K562 (cell line): ENCODE data around the gene FARSB. TPM values are rescaled to one million over a fixed set of nuclear protein-coding genes. Genes with fewer than 3 reads are reported as not detected.

Experiments
- ATAC-seq: fragments of 200-7000 bp; cut with Tn5 transposase; 3 replicates; pipeline ENCODE4 v1.9.1; 2020; ENCODE audit warnings: moderate library complexity
- BruUV-seq: library from RNA; stranded (reverse); fragments of 400-500 nt; replicated peaks from 2 replicates; lab custom pipeline; 2021; lab: Mats Ljungman, UMichigan
- CTCF ChIA-PET: fragments of 300-600 bp; formaldehyde crosslinking; extraction: SDS; loops from one replicate; lab custom pipeline; 2021; ENCODE audit warnings: low intra/inter-chr PET ratio; lab: Yijun Ruan, JAX
- POLR2A ChIA-PET: fragments of 300-600, 350-650 bp; sonication (Branson Sonifier 250); formaldehyde crosslinking; extraction: SDS; loops from one replicate; lab custom pipeline; 2021; ENCODE audit warnings: antibody characterized with exemption, inconsistent platforms; lab: Yijun Ruan, JAX
- DNase-seq, 4 experiments: peaks; one replicate each; pipeline versions ENCODE4 v3.0.0 to v3.0.0-alpha.2; 2011 to 2018; ENCODE audit warnings: low spot score in 3 of 4, mixed read lengths in 3 of 4; ENCODE audit errors: extremely low read depth in 1 of 4
- FAIRE-seq: peaks from 2 replicates; lab custom pipeline; 2011; peaks lifted over from hg19 to GRCh38; lab: Jason Lieb, UNC
- H2AFZ ChIP-seq: 2 replicates; pipeline ENCODE4 v1.6.0; 2011; ENCODE audit warnings: low read depth, low read length, control low read depth, inconsistent platforms
- H3K27ac ChIP-seq: fragments of 200-600 bp; 3 replicates; pipeline ENCODE4 v1.8.0; 2011; ENCODE audit warnings: low read depth, mild to moderate bottlenecking, control low read depth, inconsistent platforms, low read length, moderate library complexity, mixed read lengths; ENCODE audit errors: extremely low read depth
- H3K27me3 ChIP-seq, 2 experiments: fragments of 300-600 bp in 1 of 2; 2 replicates in 1 of 2; 3 replicates in 1 of 2; pipeline versions ENCODE4 v1.6.0 to v1.8.0; 2011; ENCODE audit warnings: inconsistent platforms in 2 of 2, low read length in 2 of 2, mild to moderate bottlenecking in 1 of 2, mixed read lengths in 1 of 2, moderate library complexity in 1 of 2; ENCODE audit not compliant: control insufficient read depth in 2 of 2, insufficient read depth in 2 of 2
- H3K36me3 ChIP-seq: fragments of 300-600 bp; 3 replicates; pipeline ENCODE4 v1.8.0; 2011; ENCODE audit warnings: mild to moderate bottlenecking, low read length, inconsistent platforms; ENCODE audit not compliant: control insufficient read depth, insufficient read depth
- H3K4me1 ChIP-seq, 2 experiments: fragments of 200-600 bp in 1 of 2; replicated peaks in 1 of 2; 2 replicates in 1 of 2; 3 replicates in 1 of 2; pipeline versions ENCODE4 v1.5.1 to v1.8.0; 2011; ENCODE audit warnings: inconsistent platforms in 2 of 2, low read length in 2 of 2, mild to moderate bottlenecking in 1 of 2, mixed read lengths in 1 of 2, moderate library complexity in 1 of 2; ENCODE audit not compliant: control insufficient read depth in 2 of 2, insufficient read depth in 2 of 2
- H3K4me2 ChIP-seq: 2 replicates; pipeline ENCODE4 v1.6.1; 2011; ENCODE audit warnings: low read length, control low read depth, inconsistent platforms, mixed read lengths; ENCODE audit not compliant: insufficient read depth
- H3K4me3 ChIP-seq: fragments of 200-600 bp; sonication (generic), shearing (Covaris generic); 2 replicates; pipeline ENCODE4 v1.5.1; 2016; ENCODE audit warnings: control low read depth, inconsistent platforms
- H3K79me2 ChIP-seq: fragments of 200-600 bp; 3 replicates; pipeline ENCODE4 v1.8.0; 2011; ENCODE audit warnings: low read length, inconsistent platforms; ENCODE audit not compliant: control insufficient read depth, insufficient read depth
- H3K9ac ChIP-seq, 2 experiments: 2 replicates each; pipeline versions ENCODE4 v1.6.0 to v1.6.1; 2011; ENCODE audit warnings: low read depth in 2 of 2, low read length in 2 of 2, control low read depth in 1 of 2, inconsistent platforms in 1 of 2, mild to moderate bottlenecking in 1 of 2, mixed read lengths in 1 of 2; ENCODE audit not compliant: insufficient read depth in 1 of 2
- H3K9me1 ChIP-seq: one replicate; pipeline ENCODE4 v1.6.0; 2011; ENCODE audit warnings: inconsistent platforms, mild to moderate bottlenecking, low read length, moderate library complexity; ENCODE audit not compliant: control insufficient read depth, insufficient read depth
- H3K9me3 ChIP-seq: replicated peaks from 2 replicates; pipeline ENCODE4 v1.5.1; 2011; ENCODE audit warnings: low read depth, low read length, inconsistent platforms; ENCODE audit not compliant: control insufficient read depth, insufficient read depth
- H4K20me1 ChIP-seq: replicated peaks from 2 replicates; pipeline ENCODE4 v1.6.1; 2011; ENCODE audit warnings: low read length, inconsistent platforms, mixed read lengths; ENCODE audit not compliant: control insufficient read depth, insufficient read depth
- BACH1 ChIP-seq: fragments of 200-800 bp; sonication (Bioruptor generic); IDR thresholded peaks from 2 replicates; pipeline ENCODE4 v1.6.1; 2016; ENCODE audit warnings: missing genetic modification characterization, missing compliant biosample characterization
- CTCF ChIP-seq, 3 experiments: IDR thresholded peaks in 2 of 3; conservative IDR thresholded peaks in 1 of 3; 2 replicates each; pipeline ENCODE4 v1.5.1; 2011 to 2012; ENCODE audit warnings: low read length in 3 of 3, mild to moderate bottlenecking in 3 of 3, control low read depth in 2 of 3, improper control_type of control experiment in 1 of 3, inconsistent platforms in 1 of 3, low read depth in 1 of 3, mixed read lengths in 1 of 3, moderate library complexity in 1 of 3; ENCODE audit not compliant: insufficient read depth in 2 of 3
- IRF2 ChIP-seq: sonication (generic); formaldehyde crosslinking; IDR thresholded peaks from 2 replicates; pipeline ENCODE4 v1.8.1; 2022; ENCODE audit warnings: mild to moderate bottlenecking, missing genetic modification reagents
- LEF1 ChIP-seq: fragments of 450-650 bp; IDR thresholded peaks from 2 replicates; pipeline ENCODE4 v1.6.1; 2016; ENCODE audit warnings: mild to moderate bottlenecking
- TRIM28 ChIP-seq: fragments of 450-650 bp; IDR thresholded peaks from 2 replicates; pipeline ENCODE4 v1.6.1; 2017
- YBX1 ChIP-seq: fragments of 450-650 bp; IDR thresholded peaks from 2 replicates; pipeline ENCODE4 v1.7.1; 2016; ENCODE audit warnings: mild to moderate bottlenecking
- ZNF197 ChIP-seq: fragments of 200-800 bp; sonication (Bioruptor generic); IDR thresholded peaks from 2 replicates; pipeline ENCODE4 v1.6.1; 2016; ENCODE audit warnings: low read depth, missing genetic modification characterization, missing compliant biosample characterization
- ZNF707 ChIP-seq: fragments of 250-450 bp; sonication (Bioruptor Pico); conservative IDR thresholded peaks from 2 replicates; pipeline ENCODE4 v1.8.0; 2022; ENCODE audit warnings: inconsistent platforms, mild to moderate bottlenecking, moderate library complexity
- WGBS: fragments of 100-300 bp; shearing (Covaris generic); methylation state at CpG from one replicate; pipeline ENCODE4 v1.1.6; 2016; ENCODE audit warnings: low coverage, mixed read lengths; ENCODE audit not compliant: insufficient coverage; ENCODE audit errors: missing lambda C conversion rate; 5-methylcytosine and 5-hydroxymethylcytosine counted together
- in situ Hi-C: fragments of 300-500 bp; cut with MboI; formaldehyde crosslinking; loops from 4 replicates; pipeline ENCODE4 v1.15.0; 2018; ENCODE audit warnings: inconsistent platforms, mixed read lengths
- intact Hi-C: fragments of 100-400 bp; cut with micrococcal nuclease; formaldehyde crosslinking; loops from 2 replicates; pipeline ENCODE4 v1.14.2; 2022
- polyA plus RNA-seq, 8 experiments: library from polyadenylated mRNA; depleted of rRNA in 4 of 8; stranded (reverse) in 5 of 8; unstranded in 3 of 8; fragments of >200 nt; fragmentation: Nextera tagmentation in 2 of 8; fragmentation: Illumina TruSeq in 1 of 8; extraction: Ambion mirVana in 2 of 8; extraction: Trizol in 1 of 8; gene quantifications; 2 replicates each; pipeline versions ENCODE4 v1.2.1 to v1.2.3, GENCODE V29; 2011 to 2014; ENCODE audit warnings: inconsistent platforms in 1 of 8, missing spikeins in 1 of 8
- total RNA-seq, 7 experiments: library from RNA; depleted of rRNA in 6 of 7; stranded (reverse); fragments of >200 nt in 6 of 7; fragmentation: Illumina TruSeq in 2 of 7; extraction: Trizol in 2 of 7; gene quantifications; 2 replicates each; pipeline versions ENCODE4 v1.2.1 to v1.2.3, GENCODE V29; 2011 to 2021; ENCODE audit warnings: low replicate concordance in 1 of 7
- TF ChIP-seq, protein P1 (sequence below), 2 experiments: fragments of 450-650 bp; IDR thresholded peaks; 2 replicates each; pipeline ENCODE4 v1.6.1; 2018; ENCODE audit warnings: mild to moderate bottlenecking in 2 of 2, low read depth in 1 of 2; ENCODE audit not compliant: partially characterized antibody in 2 of 2

The FARSB gene
- total and polyA plus RNA-seq, 9 of the 15 experiments (the other 6 are each of a cell fraction or from before 2014, with no cell fraction given), result 26.6 to 171 (median 55.7) TPM

DNA sequence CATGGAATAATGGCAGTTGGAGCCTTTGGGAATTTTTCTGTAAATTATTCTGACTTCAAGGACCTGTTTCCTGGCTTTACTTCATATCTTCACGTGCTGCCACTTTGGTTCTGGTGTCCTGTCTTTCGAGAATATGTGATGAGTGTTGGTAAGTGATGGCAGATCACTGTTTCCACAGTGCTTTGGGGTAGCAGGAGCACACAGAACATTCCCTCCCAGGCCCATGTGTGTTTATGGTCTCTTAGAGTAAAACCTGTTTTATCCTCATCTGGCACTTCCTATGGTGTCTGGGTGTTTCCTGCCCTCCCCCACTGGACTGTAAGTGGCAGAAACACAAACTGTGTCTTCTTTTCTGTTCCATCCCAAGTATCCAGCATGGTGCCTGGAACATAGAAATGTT, 33.4 kb upstream of the FARSB start:
- no peaks in the 10 kb centered on the region for H3K9me3 ChIP-seq
- FAIRE-seq (no peak), ATAC-seq (no peak), DNase-seq (no peak)
- no TSS peak for BruUV-seq
- TF ChIP-seq CTCF (IDR thresholded peaks at IDR 0.05 in 2 of 3, conservative IDR thresholded peaks at IDR 0.05 in 1 of 3; ENCODE audit: insufficient read depth in 2 of 3, low read depth in 1 of 3, low read length in 3 of 3) (no peak), YBX1 (no peak), LEF1 (no peak), IRF2 (CRISPR knock-in tag) (no peak), ZNF707 (CRISPR knock-in tag) (no peak), TRIM28 (no peak), ZNF197 (CRISPR knock-in tag) (no peak), BACH1 (tag) (no peak)
- TF ChIP-seq, protein P1, sequence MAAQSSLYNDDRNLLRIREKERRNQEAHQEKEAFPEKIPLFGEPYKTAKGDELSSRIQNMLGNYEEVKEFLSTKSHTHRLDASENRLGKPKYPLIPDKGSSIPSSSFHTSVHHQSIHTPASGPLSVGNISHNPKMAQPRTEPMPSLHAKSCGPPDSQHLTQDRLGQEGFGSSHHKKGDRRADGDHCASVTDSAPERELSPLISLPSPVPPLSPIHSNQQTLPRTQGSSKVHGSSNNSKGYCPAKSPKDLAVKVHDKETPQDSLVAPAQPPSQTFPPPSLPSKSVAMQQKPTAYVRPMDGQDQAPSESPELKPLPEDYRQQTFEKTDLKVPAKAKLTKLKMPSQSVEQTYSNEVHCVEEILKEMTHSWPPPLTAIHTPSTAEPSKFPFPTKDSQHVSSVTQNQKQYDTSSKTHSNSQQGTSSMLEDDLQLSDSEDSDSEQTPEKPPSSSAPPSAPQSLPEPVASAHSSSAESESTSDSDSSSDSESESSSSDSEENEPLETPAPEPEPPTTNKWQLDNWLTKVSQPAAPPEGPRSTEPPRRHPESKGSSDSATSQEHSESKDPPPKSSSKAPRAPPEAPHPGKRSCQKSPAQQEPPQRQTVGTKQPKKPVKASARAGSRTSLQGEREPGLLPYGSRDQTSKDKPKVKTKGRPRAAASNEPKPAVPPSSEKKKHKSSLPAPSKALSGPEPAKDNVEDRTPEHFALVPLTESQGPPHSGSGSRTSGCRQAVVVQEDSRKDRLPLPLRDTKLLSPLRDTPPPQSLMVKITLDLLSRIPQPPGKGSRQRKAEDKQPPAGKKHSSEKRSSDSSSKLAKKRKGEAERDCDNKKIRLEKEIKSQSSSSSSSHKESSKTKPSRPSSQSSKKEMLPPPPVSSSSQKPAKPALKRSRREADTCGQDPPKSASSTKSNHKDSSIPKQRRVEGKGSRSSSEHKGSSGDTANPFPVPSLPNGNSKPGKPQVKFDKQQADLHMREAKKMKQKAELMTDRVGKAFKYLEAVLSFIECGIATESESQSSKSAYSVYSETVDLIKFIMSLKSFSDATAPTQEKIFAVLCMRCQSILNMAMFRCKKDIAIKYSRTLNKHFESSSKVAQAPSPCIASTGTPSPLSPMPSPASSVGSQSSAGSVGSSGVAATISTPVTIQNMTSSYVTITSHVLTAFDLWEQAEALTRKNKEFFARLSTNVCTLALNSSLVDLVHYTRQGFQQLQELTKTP (IDR thresholded peaks at IDR 0.05; ENCODE audit: low read depth in 1 of 2, partially characterized antibody in 2 of 2), result peak in 1 of 2 experiments; percentile 63
- peak overlapping the region; percentile 72; the same call in 1 of the 2 replicates for H2AFZ ChIP-seq
- in situ Hi-C loops, result no loop called here
- no peak overlapping the region for H3K4me3 ChIP-seq
- no peak overlapping the region for H3K4me2 ChIP-seq
- H3K79me2 ChIP-seq, result no peaks in the 10 kb centered on the region
- H3K36me3 ChIP-seq, result no peaks in the 10 kb centered on the region
- POLR2A ChIA-PET, result no interaction called here
- H3K9ac ChIP-seq, result no peak overlapping the region
- no peak overlapping the region for H3K27ac ChIP-seq
- H4K20me1 ChIP-seq, result no peaks in the 10 kb centered on the region
- peaks cover 0 to 4% of the 10 kb centered on the region in 2 experiments; a peak in 1 of 5 replicates for H3K4me1 ChIP-seq
- no peaks in the 10 kb centered on the region for H3K9me1 ChIP-seq
- CTCF ChIA-PET, result no interaction called here
- WGBS, result 23% methylated on average over 2 of the region's 2 CpGs
- intact Hi-C loops, result no loop called here
- no peaks in the 10 kb centered on the region for H3K27me3 ChIP-seq
